H9 (cell line): Measurements from ENCODE around the gene ERAS. TPM values are rescaled to one million over a fixed set of nuclear protein-coding genes. Genes with fewer than 3 reads are reported as not detected.
A peak's percentile ranks its signal among the peaks of the same experiment; 100 is the strongest.

Experiments used
- DNase-seq: peaks from one replicate; pipeline ENCODE4 v3.0.0-alpha.2; 2017
- H2AFZ ChIP-seq: one replicate; pipeline ENCODE4 v1.6.1; 2013; ENCODE audit warnings: mild to moderate bottlenecking, low read length, control low read depth, moderate library complexity
- H2AK5ac ChIP-seq: 2 replicates; pipeline ENCODE4 v1.6.1; 2013; ENCODE audit warnings: low read length, control low read depth, mixed read lengths; ENCODE audit not compliant: insufficient read length
- H2BK120ac ChIP-seq: one replicate; pipeline ENCODE4 v1.6.1; 2013; ENCODE audit warnings: low read depth, mild to moderate bottlenecking, low read length, control low read depth, inconsistent platforms; ENCODE audit not compliant: poor library complexity, severe bottlenecking
- H2BK12ac ChIP-seq: 2 replicates; pipeline ENCODE4 v1.6.1; 2013; ENCODE audit warnings: low read length, control low read depth, mixed read lengths, low read depth; ENCODE audit not compliant: insufficient read length
- H2BK15ac ChIP-seq: 2 replicates; pipeline ENCODE4 v1.6.1; 2013; ENCODE audit warnings: low read depth, low read length, control low read depth
- H2BK20ac ChIP-seq: one replicate; pipeline ENCODE4 v1.6.1; 2013; ENCODE audit warnings: low read depth, mild to moderate bottlenecking, low read length, control low read depth, inconsistent platforms; ENCODE audit not compliant: poor library complexity, severe bottlenecking
- H2BK5ac ChIP-seq: 2 replicates; pipeline ENCODE4 v1.6.1; 2013; ENCODE audit warnings: low read length, control low read depth, mixed read lengths; ENCODE audit not compliant: insufficient read length
- H3K14ac ChIP-seq: 2 replicates; pipeline ENCODE4 v1.6.1; 2013; ENCODE audit warnings: low read length, control low read depth; ENCODE audit not compliant: insufficient read depth
- H3K18ac ChIP-seq: 2 replicates; pipeline ENCODE4 v1.6.1; 2013; ENCODE audit warnings: low read depth, mild to moderate bottlenecking, mixed read lengths, low read length, control low read depth; ENCODE audit not compliant: insufficient read length
- H3K23ac ChIP-seq: 2 replicates; pipeline ENCODE4 v1.6.1; 2013; ENCODE audit warnings: low read length, control low read depth, mixed read lengths, low read depth; ENCODE audit not compliant: insufficient read length
- H3K23me2 ChIP-seq: 2 replicates; pipeline ENCODE4 v1.6.1; 2013; ENCODE audit warnings: low read depth, mild to moderate bottlenecking, mixed read lengths, low read length, control low read depth; ENCODE audit not compliant: insufficient read length, poor library complexity, severe bottlenecking
- H3K27ac ChIP-seq: 2 replicates; pipeline ENCODE4 v1.5.1; 2013; ENCODE audit warnings: low read length, control low read depth, mixed read lengths, low read depth; ENCODE audit not compliant: insufficient read length
- H3K27me3 ChIP-seq: 2 replicates; pipeline ENCODE4 v1.6.1; 2013; ENCODE audit warnings: low read length, control low read depth, inconsistent platforms; ENCODE audit not compliant: insufficient read depth
- H3K4ac ChIP-seq: 2 replicates; pipeline ENCODE4 v1.6.1; 2013; ENCODE audit warnings: low read depth, mild to moderate bottlenecking, control low read depth, inconsistent platforms, low read length, moderate library complexity
- H3K4me1 ChIP-seq: 2 replicates; pipeline ENCODE4 v1.6.1; 2013; ENCODE audit warnings: low read length, control low read depth, inconsistent platforms; ENCODE audit not compliant: insufficient read depth
- H3K4me2 ChIP-seq: 2 replicates; pipeline ENCODE4 v1.6.1; 2013; ENCODE audit warnings: low read length, control low read depth, mixed read lengths; ENCODE audit not compliant: insufficient read length, insufficient read depth
- H3K56ac ChIP-seq: 2 replicates; pipeline ENCODE4 v1.6.1; 2013; ENCODE audit warnings: low read depth, mild to moderate bottlenecking, mixed read lengths, low read length, control low read depth; ENCODE audit not compliant: insufficient read length
- H3K79me1 ChIP-seq: 2 replicates; pipeline ENCODE4 v1.6.1; 2013; ENCODE audit warnings: low read depth, mild to moderate bottlenecking, moderate library complexity, low read length, control low read depth, inconsistent platforms; ENCODE audit not compliant: insufficient read depth, poor library complexity, severe bottlenecking
- H3K79me2 ChIP-seq: 2 replicates; pipeline ENCODE4 v1.6.1; 2013; ENCODE audit warnings: low read length, control low read depth, inconsistent platforms; ENCODE audit not compliant: insufficient read depth
- H3K9ac ChIP-seq: 2 replicates; pipeline ENCODE4 v1.6.1; 2013; ENCODE audit warnings: low read length, control low read depth, mixed read lengths; ENCODE audit not compliant: insufficient read length; ENCODE audit errors: extremely low read depth
- H3K9me3 ChIP-seq: one replicate; pipeline ENCODE4 v1.6.1; 2013; ENCODE audit warnings: low read depth, low read length, inconsistent platforms; ENCODE audit not compliant: control insufficient read depth
- H3T11ph ChIP-seq: one replicate; pipeline ENCODE4 v1.6.1; 2013; ENCODE audit warnings: mild to moderate bottlenecking, low read length, control low read depth, inconsistent platforms
- H4K20me1 ChIP-seq: one replicate; pipeline ENCODE4 v1.6.1; 2013; ENCODE audit not compliant: control insufficient read depth, insufficient read length, insufficient read depth
- H4K5ac ChIP-seq: 2 replicates; pipeline ENCODE4 v1.6.1; 2013; ENCODE audit warnings: low read depth, mild to moderate bottlenecking, mixed read lengths, low read length, control low read depth; ENCODE audit not compliant: insufficient read length
- H4K8ac ChIP-seq: replicated peaks from 2 replicates; pipeline ENCODE4 v1.6.1; 2013; ENCODE audit warnings: low read length, control low read depth, mixed read lengths, low read depth; ENCODE audit not compliant: insufficient read length
- H4K91ac ChIP-seq: 2 replicates; pipeline ENCODE4 v1.6.1; 2013; ENCODE audit warnings: low read depth, mild to moderate bottlenecking, moderate library complexity, mixed read lengths, low read length, control low read depth; ENCODE audit not compliant: insufficient read length
- H3K27ac Mint-ChIP-seq, 3 experiments: 2 replicates in 2 of 3; 3 replicates in 1 of 3; pipeline ENCODE4 v1.8.0; 2020 to 2021; ENCODE audit warnings: mixed read lengths in 3 of 3, mild to moderate bottlenecking in 1 of 3, moderate library complexity in 1 of 3
- H3K27me3 Mint-ChIP-seq: 2 replicates; pipeline ENCODE4 v1.8.0; 2021; ENCODE audit warnings: low read depth, mild to moderate bottlenecking, moderate library complexity, mixed read lengths
- H3K36me3 Mint-ChIP-seq, 3 experiments: 2 replicates in 2 of 3; 3 replicates in 1 of 3; pipeline ENCODE4 v1.8.0; 2020 to 2021; ENCODE audit warnings: low read depth in 3 of 3, mixed read lengths in 3 of 3; ENCODE audit not compliant: insufficient read depth in 1 of 3
- H3K4me1 Mint-ChIP-seq, 2 experiments: 2 replicates each; pipeline ENCODE4 v1.8.0; 2020; ENCODE audit warnings: mixed read lengths in 2 of 2
- H3K4me3 Mint-ChIP-seq, 2 experiments: 2 replicates in 1 of 2; 3 replicates in 1 of 2; pipeline ENCODE4 v1.8.0; 2020 to 2021; ENCODE audit warnings: mild to moderate bottlenecking in 2 of 2, mixed read lengths in 2 of 2, moderate library complexity in 1 of 2
- H3K9me3 Mint-ChIP-seq, 2 experiments: 2 replicates in 1 of 2; 3 replicates in 1 of 2; pipeline ENCODE4 v1.8.0; 2020; ENCODE audit warnings: mild to moderate bottlenecking in 2 of 2, mixed read lengths in 2 of 2, moderate library complexity in 1 of 2
- CTCF ChIP-seq: fragments of 200-600 bp; sonication (generic); conservative IDR thresholded peaks from 3 replicates; pipeline ENCODE4 v1.8.0; 2021; ENCODE audit warnings: antibody characterized with exemption, mild to moderate bottlenecking
- whole genome bisulfite sequencing: extraction: QIAGEN DNeasy Blood & Tissue Kit; methylation state at CpG from one replicate; pipeline ENCODE4 v1.1.7; 2013; ENCODE audit warnings: missing lambda C conversion rate, low lambda C conversion rate, mixed read lengths; ENCODE audit not compliant: insufficient read length; ENCODE audit errors: extremely low coverage; 5-methylcytosine and 5-hydroxymethylcytosine counted together
- total RNA-seq: library from RNA; stranded (reverse); gene quantifications from 2 replicates; pipeline ENCODE4 v1.2.1, GENCODE V29; 2021

The ERAS gene
- total RNA-seq, 1 experiment from 2014 or later = not detected

- Histone ChIP-seq H4K5ac (no peak overlapping the region), H3T11ph (no peak overlapping the region), H3K23me2 (no peaks in the 10 kb centered on the region), H3K9me3 (peaks cover 21% of the 10 kb centered on the region), H3K18ac (no peak overlapping the region), H3K56ac (no peak overlapping the region), H3K79me1 (no peaks in the 10 kb centered on the region), H2AFZ (no peak overlapping the region), H3K27ac (no peak overlapping the region), H4K20me1 (no peaks in the 10 kb centered on the region), H2BK5ac (no peak overlapping the region), H3K23ac (no peak overlapping the region), H4K8ac (no peak overlapping the region), H3K9ac (no peak overlapping the region), H3K4me1 (no peaks in the 10 kb centered on the region), H2BK12ac (no peak overlapping the region), H2AK5ac (no peak overlapping the region), H2BK20ac (no peak overlapping the region), H3K27me3 (no peaks in the 10 kb centered on the region), H4K91ac (no peak overlapping the region), H3K4me2 (no peak overlapping the region), H2BK120ac (peak overlapping the region; percentile 54), H3K4ac (no peak overlapping the region), H3K14ac (no peak overlapping the region), H2BK15ac (no peak overlapping the region), H3K79me2 (no peaks in the 10 kb centered on the region)
- no peak for DNase-seq
- Mint-ChIP-seq H3K27ac (no peak overlapping the region; a peak in 1 of 7 replicates), H3K27me3 (peaks cover 18% of the 10 kb centered on the region), H3K4me1 (no peaks in the 10 kb centered on the region), H3K4me3 (peak overlapping the region in 1 of 2 experiments; percentile 13; a peak in 2 of 5 replicates), H3K36me3 (peaks cover 0 to 3% (median 2%) of the 10 kb centered on the region in 3 experiments; a peak in 3 of 7 replicates), H3K9me3 (peaks cover 64 to 76% of the 10 kb centered on the region in 2 experiments)
- no peak for TF ChIP-seq CTCF
- no CpG with 5 or more reads among the region's 17 CpGs for WGBS
Measured at GRCh38 chrX:48787505-48788443, 38.5 kb upstream of the ERAS start.
